H1 (cell line): ENCODE data around the gene COL5A2. TPM values are rescaled to one million over a fixed set of nuclear protein-coding genes. Genes with fewer than 3 reads are reported as not detected.

ENCODE experiments used
- CTCF ChIA-PET: fragments of 300-600 bp; sonication (Branson Sonifier 250); formaldehyde crosslinking; loops from one replicate; lab custom pipeline; 2021; ENCODE audit not compliant: partially characterized antibody; lab: Charles Lee
- POLR2A ChIA-PET: fragments of 300-600 bp; sonication (Branson Sonifier 250); formaldehyde crosslinking; loops from one replicate; lab custom pipeline; 2021; ENCODE audit warnings: inconsistent platforms; ENCODE audit not compliant: partially characterized antibody; lab: Charles Lee
- DNase-seq, 2 experiments: peaks; one replicate each; pipeline versions ENCODE4 v3.0.0 to v3.0.0-alpha.2; 2010 to 2022; ENCODE audit warnings: low spot score in 2 of 2, low read depth in 1 of 2, mixed read lengths in 1 of 2
- FAIRE-seq: peaks from 2 replicates; lab custom pipeline; 2011; peaks lifted over from hg19 to GRCh38; lab: Jason Lieb, UNC
- H2AFZ ChIP-seq: 2 replicates; pipeline ENCODE4 v1.8.1; 2012; ENCODE audit warnings: low read length, inconsistent platforms
- H2AK5ac ChIP-seq: 2 replicates; pipeline ENCODE4 v1.6.1; 2013; ENCODE audit warnings: low read depth, low read length
- H2BK120ac ChIP-seq: replicated peaks from 2 replicates; pipeline ENCODE3; 2013; ENCODE audit warnings: low read depth, low read length, inconsistent platforms
- H2BK12ac ChIP-seq: 2 replicates; pipeline ENCODE4 v1.6.1; 2013; ENCODE audit warnings: low read depth, low read length
- H2BK15ac ChIP-seq: 2 replicates; pipeline ENCODE4 v1.6.1; 2013; ENCODE audit warnings: low read length
- H2BK20ac ChIP-seq: 2 replicates; pipeline ENCODE4 v1.6.1; 2013; ENCODE audit warnings: low read length
- H2BK5ac ChIP-seq: 2 replicates; pipeline ENCODE4 v1.6.1; 2013; ENCODE audit warnings: low read depth, low read length
- H3K14ac ChIP-seq: 2 replicates; pipeline ENCODE4 v1.6.1; 2013; ENCODE audit warnings: inconsistent platforms; ENCODE audit not compliant: insufficient read length
- H3K18ac ChIP-seq: 2 replicates; pipeline ENCODE4 v1.6.1; 2013; ENCODE audit warnings: low read length; ENCODE audit errors: extremely low read depth
- H3K23ac ChIP-seq: 2 replicates; pipeline ENCODE4 v1.6.1; 2013; ENCODE audit warnings: inconsistent platforms; ENCODE audit not compliant: insufficient read length
- H3K23me2 ChIP-seq: 2 replicates; pipeline ENCODE4 v1.6.1; 2013; ENCODE audit warnings: low read depth, low read length
- H3K27ac ChIP-seq: 2 replicates; pipeline ENCODE4 v1.6.1; 2011; ENCODE audit warnings: low read depth, low read length, inconsistent platforms
- H3K27me3 ChIP-seq, 4 experiments: replicated peaks in 1 of 4; 1 replicate in 1 of 4; 2 replicates in 3 of 4; pipeline versions ENCODE4 v1.6.1 to v1.8.1; 2011 to 2013; ENCODE audit warnings: low read length in 3 of 4, mild to moderate bottlenecking in 3 of 4, inconsistent platforms in 2 of 4, mixed read lengths in 2 of 4, moderate library complexity in 1 of 4; ENCODE audit not compliant: control insufficient read depth in 3 of 4, insufficient read depth in 3 of 4; ENCODE audit errors: extremely low read depth in 1 of 4
- H3K36me3 ChIP-seq, 4 experiments: 2 replicates each; pipeline versions ENCODE4 v1.6.1 to v1.8.1; 2011 to 2013; ENCODE audit warnings: mild to moderate bottlenecking in 4 of 4, low read length in 3 of 4, moderate library complexity in 2 of 4, control low read depth in 1 of 4, inconsistent platforms in 1 of 4; ENCODE audit not compliant: insufficient read depth in 4 of 4, control insufficient read depth in 2 of 4
- H3K4ac ChIP-seq: replicated peaks from 2 replicates; pipeline ENCODE3; 2013; ENCODE audit warnings: low read length, low read depth, mixed read lengths, inconsistent platforms; ENCODE audit not compliant: insufficient read length
- H3K4me1 ChIP-seq, 4 experiments: replicated peaks in 1 of 4; 1 replicate in 1 of 4; 2 replicates in 3 of 4; pipeline versions ENCODE4 v1.6.1 to v1.8.1; 2011 to 2013; ENCODE audit warnings: low read length in 3 of 4, inconsistent platforms in 2 of 4, mixed read lengths in 1 of 4; ENCODE audit not compliant: insufficient read depth in 4 of 4, control insufficient read depth in 3 of 4
- H3K4me2 ChIP-seq, 2 experiments: 2 replicates each; pipeline versions ENCODE4 v1.6.1 to v1.8.1; 2011 to 2013; ENCODE audit warnings: low read depth in 2 of 2, low read length in 2 of 2, control low read depth in 1 of 2, inconsistent platforms in 1 of 2, mild to moderate bottlenecking in 1 of 2; ENCODE audit not compliant: insufficient read depth in 1 of 2
- H3K4me3 ChIP-seq, 4 experiments: fragments of 200-600, 300-600 bp in 1 of 4; sonication (generic), shearing (Covaris generic), sonication (Bioruptor Twin) in 1 of 4; 2 replicates each; pipeline versions ENCODE4 v1.5.1 to v1.8.1; 2011 to 2016; ENCODE audit warnings: low read length in 4 of 4, low read depth in 3 of 4, control low read depth in 2 of 4, inconsistent platforms in 2 of 4, mild to moderate bottlenecking in 2 of 4, mixed read lengths in 1 of 4, moderate library complexity in 1 of 4; ENCODE audit not compliant: insufficient read depth in 2 of 4; ENCODE audit errors: extremely low read depth in 1 of 4
- H3K56ac ChIP-seq: replicated peaks from 2 replicates; pipeline ENCODE3; 2013; ENCODE audit warnings: low read depth, mild to moderate bottlenecking, mixed read lengths, low read length, inconsistent platforms; ENCODE audit not compliant: insufficient read length
- H3K79me1 ChIP-seq: 2 replicates; pipeline ENCODE4 v1.6.1; 2013; ENCODE audit warnings: low read depth, low read length, control low read depth
- H3K79me2 ChIP-seq, 2 experiments: 2 replicates each; pipeline versions ENCODE4 v1.6.1 to v1.8.1; 2012 to 2013; ENCODE audit warnings: low read length in 2 of 2, mild to moderate bottlenecking in 2 of 2, inconsistent platforms in 1 of 2; ENCODE audit not compliant: insufficient read depth in 2 of 2, control insufficient read depth in 1 of 2
- H3K9ac ChIP-seq, 4 experiments: replicated peaks in 1 of 4; 1 replicate in 1 of 4; 2 replicates in 3 of 4; pipeline versions ENCODE4 v1.6.1 to v1.8.1; 2011 to 2013; ENCODE audit warnings: low read depth in 3 of 4, low read length in 3 of 4, control low read depth in 2 of 4, mild to moderate bottlenecking in 2 of 4, moderate library complexity in 2 of 4, inconsistent platforms in 1 of 4; ENCODE audit errors: extremely low read depth in 1 of 4
- H3K9me3 ChIP-seq, 2 experiments: 2 replicates each; pipeline versions ENCODE4 v1.6.1 to v1.8.1; 2012 to 2013; ENCODE audit warnings: mild to moderate bottlenecking in 2 of 2, moderate library complexity in 2 of 2, control low read depth in 1 of 2, inconsistent platforms in 1 of 2, low read depth in 1 of 2, low read length in 1 of 2, mixed read lengths in 1 of 2; ENCODE audit not compliant: insufficient read depth in 2 of 2
- H4K20me1 ChIP-seq, 2 experiments: replicated peaks in 1 of 2; 2 replicates each; pipeline versions ENCODE3 to v1.8.1; 2011 to 2013; ENCODE audit warnings: inconsistent platforms in 2 of 2, low read length in 2 of 2, mild to moderate bottlenecking in 1 of 2; ENCODE audit not compliant: insufficient read depth in 2 of 2, control insufficient read depth in 1 of 2
- H4K5ac ChIP-seq: 2 replicates; pipeline ENCODE4 v1.6.1; 2013; ENCODE audit warnings: low read length, low read depth, mixed read lengths, inconsistent platforms; ENCODE audit not compliant: insufficient read length
- H4K8ac ChIP-seq: 2 replicates; pipeline ENCODE4 v1.8.0; 2013; ENCODE audit warnings: mild to moderate bottlenecking, moderate library complexity, low read length, inconsistent platforms; ENCODE audit not compliant: insufficient read depth; ENCODE audit errors: extremely low read depth
- H4K91ac ChIP-seq: replicated peaks from 2 replicates; pipeline ENCODE3; 2013; ENCODE audit warnings: low read length, mixed read lengths, inconsistent platforms; ENCODE audit not compliant: insufficient read length
- CREB1 ChIP-seq: IDR thresholded peaks from 2 replicates; pipeline ENCODE4 v1.6.1; 2012; ENCODE audit warnings: inconsistent platforms
- MAFK ChIP-seq: IDR thresholded peaks from 2 replicates; pipeline ENCODE4 v1.6.1; 2012; ENCODE audit warnings: low read depth, mild to moderate bottlenecking, improper control_type of control experiment, low read length
- WGBS, 2 experiments: shearing (Covaris generic) in 1 of 2; methylation state at CpG; one replicate each; pipeline versions ENCODE4 v1.1.6 to v1.1.7; 2013 to 2015; ENCODE audit warnings: low lambda C conversion rate in 2 of 2, mixed read lengths in 2 of 2, inconsistent platforms in 1 of 2, low coverage in 1 of 2, missing lambda C conversion rate in 1 of 2; ENCODE audit not compliant: insufficient replicate concordance in 2 of 2, insufficient coverage in 1 of 2, insufficient read length in 1 of 2; ENCODE audit errors: extremely low coverage in 1 of 2, missing lambda C conversion rate in 1 of 2; 5-methylcytosine and 5-hydroxymethylcytosine counted together
- polyA plus RNA-seq, 7 experiments: library from polyadenylated mRNA; depleted of rRNA in 3 of 7; stranded (reverse) in 5 of 7; unstranded in 2 of 7; fragments of >200 nt in 5 of 7; fragments of 200-250 nt in 2 of 7; gene quantifications; 1 replicate in 5 of 7; 2 replicates in 1 of 7; 4 replicates in 1 of 7; pipeline versions ENCODE4 v1.2.1 to v1.2.3, GENCODE V29; 2011 to 2013; ENCODE audit warnings: missing spikeins in 2 of 7, mixed read lengths in 2 of 7
- total RNA-seq: library from RNA; stranded (reverse); fragmentation: NEBNext Ultra II Directional; extraction: Animal tissue kit (Norgen Biotek cat#: 25700); gene quantifications from 2 replicates; pipeline ENCODE4 v1.2.1, GENCODE V29; 2021
- TF ChIP-seq, protein P1 (sequence below): IDR thresholded peaks from 2 replicates; pipeline ENCODE4 v1.6.1; 2012; ENCODE audit warnings: inconsistent platforms
- TF ChIP-seq, protein P2 (sequence below): IDR thresholded peaks from 2 replicates; pipeline ENCODE4 v1.6.1; 2011; ENCODE audit warnings: low read length, improper control_type of control experiment

The COL5A2 gene
- total and polyA plus RNA-seq, 2 of the 8 experiments (the other 6 are each of a cell fraction or from before 2014, with no cell fraction given) = 4.7 to 24.2 TPM

DNA sequence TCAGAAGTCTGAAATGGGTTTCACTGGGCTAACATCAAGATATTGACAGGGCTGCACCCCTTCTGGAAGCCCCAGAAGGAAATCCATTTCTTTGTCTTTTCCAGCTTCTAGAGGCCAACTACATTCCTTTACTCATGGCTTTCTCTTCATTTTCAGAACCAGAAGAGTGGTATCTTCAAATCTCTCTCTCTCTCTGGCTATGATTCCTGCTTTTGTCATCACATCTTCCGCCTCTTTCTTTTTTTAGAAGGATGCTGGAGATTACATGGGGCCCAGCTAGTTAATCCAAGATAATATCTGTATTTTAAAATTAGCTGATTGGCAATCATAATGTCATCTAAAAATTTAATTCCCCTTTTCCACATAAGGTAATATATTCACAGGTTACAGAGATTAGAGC, 23.8 kb downstream of the COL5A2 start:
- POLR2A ChIA-PET = no interaction called here
- Histone ChIP-seq H4K8ac (no peak overlapping the region), H3K9me3 (no peaks in the 10 kb centered on the region), H3K4me2 (no peak overlapping the region), H3K27me3 (no peaks in the 10 kb centered on the region), H2BK5ac (no peak overlapping the region), H3K4me1 (no peaks in the 10 kb centered on the region), H3K9ac (no peak overlapping the region), H3K23me2 (no peaks in the 10 kb centered on the region), H2AFZ (no peak overlapping the region), H4K20me1 (no peaks in the 10 kb centered on the region), H3K4me3 (no peak overlapping the region), H4K5ac (no peak overlapping the region), H2BK15ac (no peak overlapping the region), H2AK5ac (no peak overlapping the region), H3K14ac (no peak overlapping the region), H2BK20ac (no peak overlapping the region), H3K56ac (no peak overlapping the region), H2BK120ac (no peak overlapping the region), H3K36me3 (no peaks in the 10 kb centered on the region; a peak in 1 of 8 replicates), H3K4ac (no peak overlapping the region), H3K79me1 (no peaks in the 10 kb centered on the region), H3K23ac (no peak overlapping the region), H4K91ac (no peak overlapping the region), H2BK12ac (no peak overlapping the region), H3K18ac (no peak overlapping the region), H3K27ac (no peak overlapping the region), H3K79me2 (no peaks in the 10 kb centered on the region)
- no peak for DNase-seq
- no peak for FAIRE-seq
- 82% methylated on average over 1 of the region's 1 CpG; no CpG with 5 or more reads in 1 of the 2 experiments for WGBS, 2 experiments
- CTCF ChIA-PET = interaction anchor here (2.6 kb wide), 1 partner anchor 13 kb away, joined by 12 read pairs; no protein-coding TSS in a partner anchor
- TF ChIP-seq, protein P1, sequence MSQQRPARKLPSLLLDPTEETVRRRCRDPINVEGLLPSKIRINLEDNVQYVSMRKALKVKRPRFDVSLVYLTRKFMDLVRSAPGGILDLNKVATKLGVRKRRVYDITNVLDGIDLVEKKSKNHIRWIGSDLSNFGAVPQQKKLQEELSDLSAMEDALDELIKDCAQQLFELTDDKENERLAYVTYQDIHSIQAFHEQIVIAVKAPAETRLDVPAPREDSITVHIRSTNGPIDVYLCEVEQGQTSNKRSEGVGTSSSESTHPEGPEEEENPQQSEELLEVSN = no peak
- TF ChIP-seq MAFK (no peak), CREB1 (no peak)
- TF ChIP-seq, protein P2, sequence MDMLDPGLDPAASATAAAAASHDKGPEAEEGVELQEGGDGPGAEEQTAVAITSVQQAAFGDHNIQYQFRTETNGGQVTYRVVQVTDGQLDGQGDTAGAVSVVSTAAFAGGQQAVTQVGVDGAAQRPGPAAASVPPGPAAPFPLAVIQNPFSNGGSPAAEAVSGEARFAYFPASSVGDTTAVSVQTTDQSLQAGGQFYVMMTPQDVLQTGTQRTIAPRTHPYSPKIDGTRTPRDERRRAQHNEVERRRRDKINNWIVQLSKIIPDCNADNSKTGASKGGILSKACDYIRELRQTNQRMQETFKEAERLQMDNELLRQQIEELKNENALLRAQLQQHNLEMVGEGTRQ = no peak
